Measurements from ENCODE around the gene TRERF1. TPM values are rescaled to one million over a fixed set of nuclear protein-coding genes. Genes with fewer than 3 reads are reported as not detected.

TRERF1 gene
- polyA plus RNA-seq, 1 donor (not counting 4 experiments of a cell fraction or from before 2014, with no cell fraction given) = 4.8 TPM

DNA sequence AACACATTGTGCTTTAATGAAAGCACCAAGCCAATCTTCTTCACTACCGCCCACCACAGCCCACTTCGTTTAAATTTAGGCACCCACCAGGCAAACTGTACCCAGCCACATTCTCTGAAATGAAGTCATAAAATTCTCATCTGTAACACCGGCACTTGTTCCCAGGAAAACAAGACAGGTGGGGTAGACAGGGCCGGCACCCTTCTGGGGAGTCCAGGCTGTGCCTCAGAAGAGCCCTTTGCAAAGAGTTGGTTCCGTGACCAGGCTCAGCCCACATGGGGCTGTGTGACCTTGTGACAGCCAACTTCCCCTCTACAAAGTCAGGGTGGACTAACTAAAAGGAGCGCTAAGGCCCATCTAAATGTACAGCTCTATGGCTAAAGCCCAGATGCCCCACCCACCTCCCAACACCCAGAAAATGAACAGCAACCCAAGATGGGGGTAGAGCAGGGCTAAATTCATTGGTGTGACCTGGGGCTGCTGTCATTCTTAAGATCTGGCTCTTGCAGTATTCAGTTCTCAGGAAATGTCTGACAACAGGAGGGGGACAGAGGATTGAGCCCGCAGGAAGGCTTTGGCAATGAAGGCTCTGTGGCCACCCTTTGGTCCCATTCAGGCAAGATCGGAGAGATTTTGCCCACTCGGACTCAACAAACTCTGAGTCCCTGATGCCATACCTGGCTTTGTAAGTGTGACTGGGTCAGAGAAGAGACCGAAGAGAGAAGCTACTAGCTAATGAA, 56.7 kb downstream of the TRERF1 start:
- peaks cover 42% of the 10 kb centered on the region for H3K79me2 ChIP-seq (ENCODE audit: control insufficient read depth, insufficient read depth, low read length)
- H3K9me3 ChIP-seq (ENCODE audit: control insufficient read depth, low read depth, low read length) = no peaks in the 10 kb centered on the region
- H3K4me3 ChIP-seq (ENCODE audit: control insufficient read depth in 2 of 3, extremely low read depth in 1 of 3, insufficient read depth in 2 of 3, low read depth in 1 of 3, low read length in 3 of 3) = no peak overlapping the region
- no peaks in the 10 kb centered on the region for H3K9me1 ChIP-seq (ENCODE audit: control insufficient read depth, extremely low read depth, insufficient read depth, low read length)
- no peaks in the 10 kb centered on the region for H3K27me3 ChIP-seq (ENCODE audit: control insufficient read depth, extremely low read depth, insufficient read depth, low read length)
- DNase-seq (ENCODE audit: low read depth, low spot score) (no peak), FAIRE-seq (no peak)
- no peak overlapping the region for H3K4me2 ChIP-seq (ENCODE audit: control insufficient read depth, extremely low read depth, insufficient read depth, low read depth, low read length)
- H4K20me1 ChIP-seq (ENCODE audit: control insufficient read depth, extremely low read depth, insufficient read depth, low read length) = no peaks in the 10 kb centered on the region
- H3K9ac ChIP-seq (ENCODE audit: control insufficient read depth, extremely low read depth, insufficient read depth, low read length) = no peak overlapping the region
- no peak overlapping the region for H3K27ac ChIP-seq (ENCODE audit: control insufficient read depth, insufficient read depth, low read length)
- dilution Hi-C loops (cut with MboI; ENCODE audit: extremely low pct_ligation_motif_present, low sequenced_read_pairs) = no loop called here
- no peaks in the 10 kb centered on the region for H3K4me1 ChIP-seq (ENCODE audit: control insufficient read depth, extremely low read depth, insufficient read depth, low read length)
- peaks cover 2 to 3% of the 10 kb centered on the region in 2 experiments for H3K36me3 ChIP-seq (ENCODE audit: control insufficient read depth in 2 of 2, extremely low read depth in 1 of 2, insufficient read depth in 2 of 2, low read length in 2 of 2)
- TF ChIP-seq EZH2 (IDR thresholded peaks at IDR 0.05; ENCODE audit: low read length) = no peak
- TF ChIP-seq, protein P1, sequence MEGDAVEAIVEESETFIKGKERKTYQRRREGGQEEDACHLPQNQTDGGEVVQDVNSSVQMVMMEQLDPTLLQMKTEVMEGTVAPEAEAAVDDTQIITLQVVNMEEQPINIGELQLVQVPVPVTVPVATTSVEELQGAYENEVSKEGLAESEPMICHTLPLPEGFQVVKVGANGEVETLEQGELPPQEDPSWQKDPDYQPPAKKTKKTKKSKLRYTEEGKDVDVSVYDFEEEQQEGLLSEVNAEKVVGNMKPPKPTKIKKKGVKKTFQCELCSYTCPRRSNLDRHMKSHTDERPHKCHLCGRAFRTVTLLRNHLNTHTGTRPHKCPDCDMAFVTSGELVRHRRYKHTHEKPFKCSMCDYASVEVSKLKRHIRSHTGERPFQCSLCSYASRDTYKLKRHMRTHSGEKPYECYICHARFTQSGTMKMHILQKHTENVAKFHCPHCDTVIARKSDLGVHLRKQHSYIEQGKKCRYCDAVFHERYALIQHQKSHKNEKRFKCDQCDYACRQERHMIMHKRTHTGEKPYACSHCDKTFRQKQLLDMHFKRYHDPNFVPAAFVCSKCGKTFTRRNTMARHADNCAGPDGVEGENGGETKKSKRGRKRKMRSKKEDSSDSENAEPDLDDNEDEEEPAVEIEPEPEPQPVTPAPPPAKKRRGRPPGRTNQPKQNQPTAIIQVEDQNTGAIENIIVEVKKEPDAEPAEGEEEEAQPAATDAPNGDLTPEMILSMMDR (optimal IDR thresholded peaks at IDR 0.05 in 1 of 3, IDR thresholded peaks at IDR 0.05 in 1 of 3, conservative IDR thresholded peaks at IDR 0.05 in 1 of 3; ENCODE audit: extremely low read depth in 1 of 3, insufficient read depth in 2 of 3, low read length in 3 of 3) = no peak
- H2AFZ ChIP-seq (ENCODE audit: control insufficient read depth, low read length) = no peak overlapping the region

DNA sequence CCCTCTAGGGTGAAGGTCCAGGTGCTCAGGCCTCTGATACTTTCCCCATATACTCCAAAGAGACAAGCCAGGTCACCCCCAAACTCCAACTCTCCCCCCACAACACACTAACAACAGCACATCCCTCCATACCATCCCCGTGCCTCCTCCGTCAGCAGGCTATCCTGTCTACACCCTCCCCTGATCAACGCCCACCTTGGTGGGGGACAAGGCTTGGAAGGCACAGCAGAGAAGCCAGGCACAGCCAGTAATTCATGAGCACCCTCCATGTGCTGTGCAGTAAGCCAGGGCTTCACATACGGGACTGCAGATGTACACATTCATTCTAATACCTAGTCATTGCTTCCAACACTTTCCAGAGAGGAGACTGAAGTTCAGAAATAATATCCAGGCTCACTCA, 57.6 kb downstream of the TRERF1 start:
- Histone ChIP-seq H3K27me3 (ENCODE audit: control insufficient read depth, extremely low read depth, insufficient read depth, low read length) (no peaks in the 10 kb centered on the region), H4K20me1 (ENCODE audit: control insufficient read depth, extremely low read depth, insufficient read depth, low read length) (no peaks in the 10 kb centered on the region), H2AFZ (ENCODE audit: control insufficient read depth, low read length) (no peak overlapping the region), H3K27ac (ENCODE audit: control insufficient read depth, insufficient read depth, low read length) (no peak overlapping the region), H3K36me3 (ENCODE audit: control insufficient read depth in 2 of 2, extremely low read depth in 1 of 2, insufficient read depth in 2 of 2, low read length in 2 of 2) (peaks cover 0 to 2% of the 10 kb centered on the region in 2 experiments), H3K4me1 (ENCODE audit: control insufficient read depth, extremely low read depth, insufficient read depth, low read length) (no peaks in the 10 kb centered on the region), H3K9me1 (ENCODE audit: control insufficient read depth, extremely low read depth, insufficient read depth, low read length) (no peaks in the 10 kb centered on the region), H3K4me3 (ENCODE audit: control insufficient read depth in 2 of 3, extremely low read depth in 1 of 3, insufficient read depth in 2 of 3, low read depth in 1 of 3, low read length in 3 of 3) (no peak overlapping the region), H3K9me3 (ENCODE audit: control insufficient read depth, low read depth, low read length) (no peaks in the 10 kb centered on the region), H3K9ac (ENCODE audit: control insufficient read depth, extremely low read depth, insufficient read depth, low read length) (no peak overlapping the region), H3K79me2 (ENCODE audit: control insufficient read depth, insufficient read depth, low read length) (peaks cover 37% of the 10 kb centered on the region), H3K4me2 (ENCODE audit: control insufficient read depth, extremely low read depth, insufficient read depth, low read depth, low read length) (no peak overlapping the region)
- no peak for DNase-seq (ENCODE audit: low read depth, low spot score)
- dilution Hi-C loops (cut with MboI; ENCODE audit: extremely low pct_ligation_motif_present, low sequenced_read_pairs) = no loop called here
- no peak for TF ChIP-seq EZH2 (IDR thresholded peaks at IDR 0.05; ENCODE audit: low read length)
- TF ChIP-seq, protein P1 (optimal IDR thresholded peaks at IDR 0.05 in 1 of 3, IDR thresholded peaks at IDR 0.05 in 1 of 3, conservative IDR thresholded peaks at IDR 0.05 in 1 of 3; ENCODE audit: extremely low read depth in 1 of 3, insufficient read depth in 2 of 3, low read length in 3 of 3) = no peak
- no peak for FAIRE-seq

Measured in keratinocyte (primary cell).